Measurements from ENCODE around the gene USP50. TPM values are rescaled to one million over a fixed set of nuclear protein-coding genes. Genes with fewer than 3 reads are reported as not detected.
"Not testable (repeated sequence)": the region's sequence is repeated elsewhere in the genome, so short reads cannot be mapped to it uniquely, and the experiment has no call there.

Gene USP50
- total RNA-seq, 2 donors from 2014 or later = not detected

- Histone ChIP-seq H3K27ac (no peak overlapping the region), H3K36me3 (peaks cover 4% of the 10 kb centered on the region)
Observed at GRCh38 chr15:50576166-50576565, 29.7 kb upstream of the USP50 start.

GRCh38 chr15:50573842-50574241, 27.4 kb upstream of the USP50 start:
- DNase-seq; H3K36me3 ChIP-seq; intact Hi-C loops (cut with DNase I): not testable (repeated sequence)

More at GRCh38 chr15:50576166-50576565, 29.7 kb upstream of the USP50 start:
- DNase-seq = no peak
- no peak for TF ChIP-seq CTCF (IDR thresholded peaks at IDR 0.05)
- no peak overlapping the region for H3K4me3 ChIP-seq
- no peak overlapping the region for H3K9ac ChIP-seq (ENCODE audit: low read depth in 2 of 2, low read length in 2 of 2)
- no peaks in the 10 kb centered on the region for H3K27me3 ChIP-seq
- H3K9me3 ChIP-seq = no peaks in the 10 kb centered on the region
- intact Hi-C loops (cut with DNase I) = no loop called here
- no peaks in the 10 kb centered on the region for H3K4me1 ChIP-seq

GRCh38 chr15:50563756-50564155, 17.3 kb upstream of the USP50 start:
- Histone ChIP-seq H3K4me1 (no peaks in the 10 kb centered on the region), H3K4me3 (no peak overlapping the region), H3K27me3 (no peaks in the 10 kb centered on the region), H3K9ac (ENCODE audit: low read depth in 2 of 2, low read length in 2 of 2) (no peak overlapping the region), H3K9me3 (no peaks in the 10 kb centered on the region), H3K36me3 (peaks cover 6% of the 10 kb centered on the region), H3K27ac (no peak overlapping the region)
- intact Hi-C loops (cut with DNase I) = no loop called here
- no peak for TF ChIP-seq CTCF (IDR thresholded peaks at IDR 0.05)
- DNase-seq = no peak

More at GRCh38 chr15:50573842-50574241, 27.4 kb upstream of the USP50 start:
- H3K9ac ChIP-seq (ENCODE audit: low read depth in 2 of 2, low read length in 2 of 2); H3K27ac ChIP-seq; H3K27me3 ChIP-seq; H3K4me1 ChIP-seq; H3K4me3 ChIP-seq; H3K9me3 ChIP-seq: not testable (repeated sequence)

- Histone ChIP-seq H3K36me3 (peaks cover 4% of the 10 kb centered on the region), H3K27ac (no peak overlapping the region), H3K9ac (ENCODE audit: low read depth in 2 of 2, low read length in 2 of 2) (no peak overlapping the region), H3K4me1 (no peaks in the 10 kb centered on the region), H3K9me3 (no peaks in the 10 kb centered on the region), H3K4me3 (no peak overlapping the region), H3K27me3 (no peaks in the 10 kb centered on the region)
- DNase-seq = no peak
- TF ChIP-seq CTCF (IDR thresholded peaks at IDR 0.05) = no peak
- intact Hi-C loops (cut with DNase I) = no loop called here
Observed at GRCh38 chr15:50562735-50563640, 16.5 kb upstream of the USP50 start.

GRCh38 chr15:50558012-50558411, 11.5 kb upstream of the USP50 start:
- Histone ChIP-seq H3K27ac (no peak overlapping the region), H3K36me3 (no peaks in the 10 kb centered on the region), H3K9me3 (no peaks in the 10 kb centered on the region), H3K9ac (ENCODE audit: low read depth in 2 of 2, low read length in 2 of 2) (no peak overlapping the region), H3K4me1 (no peaks in the 10 kb centered on the region), H3K27me3 (no peaks in the 10 kb centered on the region), H3K4me3 (no peak overlapping the region)
- TF ChIP-seq CTCF (IDR thresholded peaks at IDR 0.05) = no peak
- DNase-seq = no peak
- intact Hi-C loops (cut with DNase I) = no loop called here
